Epithelial cell of esophagus (primary cell): ENCODE data around the gene CABCOCO1.

Experiments used
- DNase-seq: peaks from one replicate; pipeline ENCODE4 v3.0.0; 2010; ENCODE audit warnings: low read depth
- H3K4me3 ChIP-seq: 2 replicates; pipeline ENCODE4 v1.5.1; 2011; ENCODE audit warnings: mild to moderate bottlenecking, low read length, control low read depth
- TF ChIP-seq, protein P1 (sequence below): IDR thresholded peaks from 2 replicates; pipeline ENCODE4 v1.5.1; 2011; ENCODE audit warnings: low read depth, mild to moderate bottlenecking, low read length, control low read depth, inconsistent platforms; ENCODE audit not compliant: insufficient read depth; ENCODE audit errors: missing control alignments

Gene CABCOCO1

DNA sequence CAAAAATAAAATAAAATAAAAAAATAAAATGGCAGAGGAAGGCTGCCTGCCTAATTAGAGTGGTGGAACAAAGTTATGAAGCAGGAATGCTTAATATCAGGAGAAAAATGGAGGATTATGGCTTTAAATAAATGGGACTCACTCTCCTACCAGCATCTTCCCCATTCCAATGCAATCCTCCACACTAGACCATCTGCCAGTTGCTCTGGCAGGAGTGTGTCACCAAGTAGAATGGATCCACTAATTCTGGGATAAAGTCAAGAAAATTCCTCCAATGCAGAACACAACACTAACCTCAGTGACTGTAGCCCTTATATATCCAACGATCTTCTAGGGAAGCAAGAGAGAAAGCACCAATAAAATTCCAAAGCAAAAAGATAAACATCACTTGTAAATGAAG is 126.3 kb downstream of the CABCOCO1 start:
- H3K4me3 ChIP-seq: no peak overlapping the region
- TF ChIP-seq, protein P1, sequence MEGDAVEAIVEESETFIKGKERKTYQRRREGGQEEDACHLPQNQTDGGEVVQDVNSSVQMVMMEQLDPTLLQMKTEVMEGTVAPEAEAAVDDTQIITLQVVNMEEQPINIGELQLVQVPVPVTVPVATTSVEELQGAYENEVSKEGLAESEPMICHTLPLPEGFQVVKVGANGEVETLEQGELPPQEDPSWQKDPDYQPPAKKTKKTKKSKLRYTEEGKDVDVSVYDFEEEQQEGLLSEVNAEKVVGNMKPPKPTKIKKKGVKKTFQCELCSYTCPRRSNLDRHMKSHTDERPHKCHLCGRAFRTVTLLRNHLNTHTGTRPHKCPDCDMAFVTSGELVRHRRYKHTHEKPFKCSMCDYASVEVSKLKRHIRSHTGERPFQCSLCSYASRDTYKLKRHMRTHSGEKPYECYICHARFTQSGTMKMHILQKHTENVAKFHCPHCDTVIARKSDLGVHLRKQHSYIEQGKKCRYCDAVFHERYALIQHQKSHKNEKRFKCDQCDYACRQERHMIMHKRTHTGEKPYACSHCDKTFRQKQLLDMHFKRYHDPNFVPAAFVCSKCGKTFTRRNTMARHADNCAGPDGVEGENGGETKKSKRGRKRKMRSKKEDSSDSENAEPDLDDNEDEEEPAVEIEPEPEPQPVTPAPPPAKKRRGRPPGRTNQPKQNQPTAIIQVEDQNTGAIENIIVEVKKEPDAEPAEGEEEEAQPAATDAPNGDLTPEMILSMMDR: no peak
- DNase-seq: no peak

DNA sequence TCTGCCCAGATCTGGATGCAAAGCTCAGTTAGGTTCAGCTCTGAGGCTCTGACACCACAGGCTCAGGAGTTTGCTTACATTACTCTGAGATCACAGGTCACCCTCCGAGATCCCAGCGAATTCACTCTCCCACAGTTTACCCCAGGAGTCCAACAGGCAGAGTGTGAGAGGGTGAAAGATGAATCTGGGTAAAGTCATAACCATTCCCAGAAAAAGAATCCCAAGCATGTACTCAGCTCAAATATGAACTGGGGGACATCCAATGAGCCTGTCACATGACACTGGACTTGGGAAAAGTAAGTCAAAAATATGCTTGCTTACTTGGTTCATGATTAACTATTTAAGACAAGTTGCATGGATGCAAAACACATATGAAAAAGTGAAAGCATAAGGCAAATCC is 128.5 kb downstream of the CABCOCO1 start:
- no peak for DNase-seq
- no peak overlapping the region for H3K4me3 ChIP-seq
- TF ChIP-seq, protein P1: no peak

DNA sequence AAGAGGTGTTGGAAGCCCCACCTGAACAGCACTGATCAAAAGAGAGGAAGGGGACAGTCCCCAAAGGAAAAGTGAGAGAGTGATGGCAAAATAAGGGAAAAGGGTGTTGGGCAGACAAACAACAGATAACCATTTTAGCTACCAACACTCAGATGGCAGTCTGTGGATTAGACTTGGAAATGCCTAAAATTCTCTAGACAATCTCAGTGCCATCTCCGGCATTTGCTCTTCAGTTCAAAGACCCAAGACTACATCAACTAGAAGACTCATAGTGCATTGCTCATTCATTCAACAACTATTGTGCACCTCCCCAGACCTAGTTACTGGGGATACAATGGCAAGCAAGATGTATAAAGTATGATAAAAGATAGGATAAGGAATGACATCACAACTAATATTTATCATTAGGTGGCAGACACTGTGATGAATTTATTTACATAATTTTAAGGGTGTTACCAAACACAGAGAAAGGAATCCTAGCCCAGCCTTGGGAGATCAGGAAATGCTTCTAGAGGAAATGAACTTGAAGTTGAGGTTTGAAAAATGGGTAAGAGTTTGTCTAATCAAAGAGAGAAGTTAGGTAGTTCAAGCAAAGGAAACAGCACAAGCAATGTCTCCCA is 129.5 kb downstream of the CABCOCO1 start:
- no peak overlapping the region for H3K4me3 ChIP-seq
- TF ChIP-seq, protein P1: no peak
- DNase-seq: no peak

DNA sequence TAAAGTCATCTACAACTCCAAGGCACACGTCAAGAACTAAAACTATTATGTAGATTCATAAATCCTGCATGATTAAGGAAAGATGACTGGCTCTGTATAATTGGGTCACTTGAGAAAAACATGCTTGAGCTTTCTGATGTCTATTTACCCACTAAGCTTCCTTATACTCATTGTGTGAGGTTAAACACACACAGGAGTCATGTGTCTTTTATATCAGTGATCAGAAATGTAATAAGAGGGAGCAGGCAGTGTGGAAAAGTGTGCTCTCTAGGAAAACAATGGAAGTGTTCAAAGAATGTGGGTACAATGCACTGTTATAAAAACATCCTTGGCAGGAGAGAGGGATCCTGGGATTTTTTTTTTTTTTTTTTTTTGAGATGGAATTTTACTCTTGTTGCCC is 130.2 kb downstream of the CABCOCO1 start:
- no peak overlapping the region for H3K4me3 ChIP-seq
- DNase-seq: no peak
- TF ChIP-seq, protein P1: no peak

DNA sequence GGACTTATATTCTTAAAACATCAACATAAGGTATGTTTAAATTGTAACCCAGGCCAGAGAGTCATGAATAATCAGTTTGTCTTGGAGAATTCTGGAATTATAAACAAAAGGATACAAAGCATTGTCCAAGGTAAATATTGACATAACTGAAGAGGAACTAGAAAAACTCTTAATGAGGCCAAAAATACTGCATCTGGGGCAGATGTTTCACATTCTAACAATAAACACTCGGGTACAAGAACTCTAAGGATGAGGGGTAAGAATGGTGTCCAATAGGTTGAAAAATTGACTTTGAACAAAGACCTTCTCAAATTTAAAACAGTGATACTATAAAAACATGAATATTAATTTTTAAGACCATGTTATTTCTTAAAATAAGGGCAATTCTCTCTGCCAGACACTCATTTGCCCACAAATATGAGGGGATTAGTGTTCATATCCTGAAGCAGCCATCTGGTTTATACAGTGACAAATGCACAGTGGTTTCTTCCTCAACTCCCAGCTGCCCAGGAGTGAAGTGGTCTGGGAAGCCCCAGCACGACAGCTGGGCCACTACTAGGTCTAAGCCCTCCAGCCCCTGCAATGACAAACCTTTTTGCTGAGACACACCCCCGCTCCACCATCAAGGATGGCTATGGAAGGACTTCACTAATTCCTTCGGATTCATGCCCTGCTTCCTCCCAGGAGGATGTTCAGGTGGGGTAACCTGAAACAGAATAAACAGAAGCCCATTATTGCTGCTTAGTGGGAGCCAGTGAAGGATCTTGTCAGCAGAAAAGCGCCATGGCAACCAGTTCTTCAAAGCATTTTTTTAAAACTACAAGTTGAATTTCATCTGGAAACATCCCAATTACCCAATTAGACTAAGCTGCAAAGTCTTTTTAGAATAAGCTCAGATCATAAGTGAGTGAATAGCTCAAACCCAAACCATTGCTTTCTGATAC is 131.3 kb downstream of the CABCOCO1 start:
- DNase-seq: no peak
- TF ChIP-seq, protein P1: no peak
- H3K4me3 ChIP-seq: no peak overlapping the region

DNA sequence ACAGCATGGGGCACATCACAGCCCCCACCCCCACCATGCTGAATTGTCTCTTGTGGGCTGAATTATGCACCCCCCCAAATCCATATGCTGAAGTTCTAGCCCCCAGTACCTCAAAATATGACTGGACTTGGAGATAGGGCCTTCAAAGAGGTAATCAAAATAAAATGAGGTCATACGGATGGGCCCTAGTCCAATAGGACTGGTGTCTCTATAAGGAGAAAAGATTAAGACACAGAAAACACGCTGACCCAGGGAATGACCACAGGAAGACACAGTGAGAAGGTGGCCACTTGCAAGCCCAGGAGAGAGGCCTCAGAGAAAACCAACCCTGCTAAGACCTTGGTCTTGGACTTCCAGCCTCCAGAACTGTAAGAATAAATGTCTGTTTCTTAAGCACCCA is 132.4 kb downstream of the CABCOCO1 start:
- DNase-seq: no peak
- TF ChIP-seq, protein P1: no peak
- no peak overlapping the region for H3K4me3 ChIP-seq
